Endothelial cell of umbilical vein (primary cell): Measurements from ENCODE around the gene LRP1. TPM values are rescaled to one million over a fixed set of nuclear protein-coding genes. Genes with fewer than 3 reads are reported as not detected.

ENCODE experiments used
- BruUV-seq: library from RNA; stranded (reverse); fragments of 400-500 nt; replicated peaks from 2 replicates; lab custom pipeline; 2021; lab: Mats Ljungman, UMichigan
- CTCF ChIA-PET: fragments of 300-600, 350-600 bp; sonication (Branson Sonifier 250); formaldehyde crosslinking; loops from one replicate; lab custom pipeline; 2021; ENCODE audit warnings: antibody characterized with exemption, inconsistent platforms; lab: Charles Lee
- POLR2A ChIA-PET: fragments of 300-600, 350-600 bp; sonication (Branson Sonifier 250); formaldehyde crosslinking; loops from one replicate; lab custom pipeline; 2021; ENCODE audit warnings: antibody characterized with exemption, inconsistent platforms; lab: Charles Lee
- DNase-seq: peaks from one replicate; pipeline ENCODE4 v3.0.0-alpha.2; 2011; ENCODE audit warnings: low read depth, low spot score
- FAIRE-seq: peaks from 2 replicates; lab custom pipeline; 2011; peaks lifted over from hg19 to GRCh38; lab: Jason Lieb, UNC
- H2AFZ ChIP-seq: 2 replicates; pipeline ENCODE4 v1.6.0; 2012; ENCODE audit warnings: low read depth, low read length, control low read depth, inconsistent platforms
- H3K27ac ChIP-seq: 2 replicates; pipeline ENCODE4 v1.5.1; 2011; ENCODE audit warnings: low read depth, mild to moderate bottlenecking, control low read depth, low read length, moderate library complexity; ENCODE audit not compliant: insufficient read depth
- H3K27me3 ChIP-seq, 2 experiments: 2 replicates each; pipeline versions ENCODE4 v1.6.0 to v1.6.1; 2011; ENCODE audit warnings: low read length in 2 of 2, mixed read lengths in 1 of 2; ENCODE audit not compliant: control insufficient read depth in 2 of 2, insufficient read depth in 2 of 2
- H3K36me3 ChIP-seq, 2 experiments: 2 replicates in 1 of 2; 3 replicates in 1 of 2; pipeline ENCODE4 v1.5.1; 2011; ENCODE audit warnings: low read length in 2 of 2, mild to moderate bottlenecking in 1 of 2, moderate library complexity in 1 of 2; ENCODE audit not compliant: control insufficient read depth in 2 of 2, insufficient read depth in 2 of 2; ENCODE audit errors: extremely low read depth in 1 of 2
- H3K4me1 ChIP-seq: 3 replicates; pipeline ENCODE4 v1.5.1; 2011; ENCODE audit warnings: mild to moderate bottlenecking, low read length; ENCODE audit not compliant: control insufficient read depth, insufficient read depth; ENCODE audit errors: extremely low read depth
- H3K4me2 ChIP-seq: 2 replicates; pipeline ENCODE4 v1.6.1; 2011; ENCODE audit warnings: low read length, control low read depth, mixed read lengths; ENCODE audit not compliant: insufficient read depth
- H3K4me3 ChIP-seq, 3 experiments: fragments of 200-600 bp in 1 of 3; sonication (generic), shearing (Covaris generic) in 1 of 3; replicated peaks in 1 of 3; 2 replicates each; pipeline ENCODE4 v1.5.1; 2011 to 2016; ENCODE audit warnings: control low read depth in 3 of 3, low read length in 3 of 3, mild to moderate bottlenecking in 2 of 3, inconsistent platforms in 1 of 3, low read depth in 1 of 3, moderate library complexity in 1 of 3; ENCODE audit not compliant: insufficient read depth in 1 of 3
- H3K79me2 ChIP-seq: 2 replicates; pipeline ENCODE4 v1.6.0; 2012; ENCODE audit warnings: low read length, inconsistent platforms; ENCODE audit not compliant: control insufficient read depth, insufficient read depth
- H3K9ac ChIP-seq: replicated peaks from 2 replicates; pipeline ENCODE3; 2011; ENCODE audit warnings: low read length, control low read depth; ENCODE audit not compliant: insufficient read depth; ENCODE audit errors: extremely low read depth
- H3K9me1 ChIP-seq: replicated peaks from 3 replicates; pipeline ENCODE4 v1.6.0; 2011; ENCODE audit warnings: mild to moderate bottlenecking, low read length; ENCODE audit not compliant: control insufficient read depth, insufficient read depth; ENCODE audit errors: extremely low read depth
- H3K9me3 ChIP-seq: replicated peaks from 2 replicates; pipeline ENCODE4 v1.5.1; 2012; ENCODE audit warnings: low read length, inconsistent platforms; ENCODE audit not compliant: control insufficient read depth, insufficient read depth
- H4K20me1 ChIP-seq: replicated peaks from 2 replicates; pipeline ENCODE3; 2011; ENCODE audit warnings: mild to moderate bottlenecking, low read length; ENCODE audit not compliant: control insufficient read depth, insufficient read depth; ENCODE audit errors: extremely low read depth
- CTCF ChIP-seq, 2 donors: IDR thresholded peaks; 1 replicate in 1 of 2; 2 replicates in 1 of 2; pipeline ENCODE4 v1.5.1; 2011; ENCODE audit warnings: low read length in 2 of 2, mild to moderate bottlenecking in 2 of 2, moderate library complexity in 2 of 2, control low read depth in 1 of 2, inconsistent platforms in 1 of 2, low read depth in 1 of 2; ENCODE audit not compliant: insufficient read depth in 1 of 2; ENCODE audit errors: extremely low read depth in 1 of 2
- EZH2 ChIP-seq: IDR thresholded peaks from 2 replicates; pipeline ENCODE4 v1.6.1; 2012; ENCODE audit warnings: borderline replicate concordance, low read depth, mild to moderate bottlenecking, moderate library complexity, low read length, inconsistent platforms; ENCODE audit not compliant: severe bottlenecking
- FOS ChIP-seq: IDR thresholded peaks from 2 replicates; pipeline ENCODE4 v1.6.1; 2011; ENCODE audit warnings: mild to moderate bottlenecking, low read length, moderate library complexity, borderline replicate concordance; ENCODE audit not compliant: insufficient read depth
- GATA2 ChIP-seq: IDR thresholded peaks from 2 replicates; pipeline ENCODE4 v1.7.0; 2011; ENCODE audit warnings: low read depth, mild to moderate bottlenecking, moderate library complexity, mixed read lengths, low read length; ENCODE audit not compliant: insufficient read length, insufficient read depth
- JUN ChIP-seq: IDR thresholded peaks from 2 replicates; pipeline ENCODE4 v1.6.1; 2011; ENCODE audit warnings: borderline replicate concordance, low read depth; ENCODE audit not compliant: insufficient read length, insufficient read depth
- MYC ChIP-seq: IDR thresholded peaks from one replicate; pipeline ENCODE4 v1.6.1; 2011; ENCODE audit warnings: mild to moderate bottlenecking, low read depth, low read length
- POLR2A ChIP-seq: IDR thresholded peaks from 2 replicates; pipeline ENCODE4 v1.6.1; 2012; ENCODE audit warnings: low read depth, mild to moderate bottlenecking, control low read depth, low read length
- POLR2AphosphoS5 ChIP-seq: IDR thresholded peaks from 2 replicates; pipeline ENCODE4 v1.6.1; 2012; ENCODE audit warnings: low read depth, mild to moderate bottlenecking, control low read depth, low read length, moderate library complexity; ENCODE audit not compliant: insufficient read depth
- dilution Hi-C: fragments of 300-500 bp; cut with MboI; formaldehyde crosslinking; loops from one replicate; pipeline ENCODE4 v1.15.0; 2019; ENCODE audit warnings: low sequenced_read_pairs; ENCODE audit not compliant: extremely low pct_ligation_motif_present
- intact Hi-C: fragments of 100-400 bp; cut with micrococcal nuclease; formaldehyde crosslinking; loops from one replicate; pipeline ENCODE4 v1.10.0; 2022
- polyA plus RNA-seq, 4 experiments: library from polyadenylated mRNA; depleted of rRNA in 3 of 4; stranded (reverse) in 3 of 4; unstranded in 1 of 4; fragments of >200 nt; gene quantifications; 2 replicates each; pipeline versions ENCODE4 v1.2.1 to v1.2.3, GENCODE V29; 2011 to 2012; ENCODE audit warnings: missing spikeins in 1 of 4
- total RNA-seq: library from RNA; stranded (reverse); gene quantifications from 2 replicates; pipeline ENCODE4 v1.2.3, GENCODE V29; 2021
- TF ChIP-seq, protein P1 (sequence below): IDR thresholded peaks from 2 replicates; pipeline ENCODE4 v1.6.1; 2011; ENCODE audit not compliant: insufficient read depth, insufficient read length

LRP1 gene
- total and polyA plus RNA-seq, 2 donors (not counting 3 experiments of a cell fraction or from before 2014, with no cell fraction given), result 1.6 to 4.6 TPM

GRCh38 chr12:57133916-57134315, 5.6 kb downstream of the LRP1 start:
- ChIA-PET POLR2A (no interaction called here), CTCF (interaction anchor here (1.7 kb wide), 1 partner anchor 9 kb away, joined by 11 read pairs; no protein-coding TSS in a partner anchor)
- H3K27ac ChIP-seq, result no peak overlapping the region
- dilution Hi-C loops (no loop called here), intact Hi-C loops (no loop called here)
- H3K4me2 ChIP-seq, result no peak overlapping the region
- no TSS peak for BruUV-seq
- no peak for TF ChIP-seq FOS
- no peak for TF ChIP-seq POLR2AphosphoS5
- TF ChIP-seq, protein P1, sequence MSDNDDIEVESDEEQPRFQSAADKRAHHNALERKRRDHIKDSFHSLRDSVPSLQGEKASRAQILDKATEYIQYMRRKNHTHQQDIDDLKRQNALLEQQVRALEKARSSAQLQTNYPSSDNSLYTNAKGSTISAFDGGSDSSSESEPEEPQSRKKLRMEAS, result no peak
- no peak for TF ChIP-seq CTCF (IDR thresholded peaks at IDR 0.05; ENCODE audit: extremely low read depth in 1 of 2, insufficient read depth in 1 of 2, low read depth in 1 of 2, low read length in 2 of 2)
- TF ChIP-seq JUN, result no peak
- TF ChIP-seq MYC, result no peak
- no peak for TF ChIP-seq GATA2
- TF ChIP-seq EZH2, result no peak
- TF ChIP-seq POLR2A, result no peak
- no peak overlapping the region for H3K9ac ChIP-seq
- H4K20me1 ChIP-seq, result no peaks in the 10 kb centered on the region
- no peak overlapping the region for H2AFZ ChIP-seq
- DNase-seq, result no peak
- H3K9me3 ChIP-seq, result no peaks in the 10 kb centered on the region
- no peaks in the 10 kb centered on the region for H3K36me3 ChIP-seq
- no peak for FAIRE-seq
- no peaks in the 10 kb centered on the region for H3K9me1 ChIP-seq
- peaks cover 38 to 40% of the 10 kb centered on the region in 2 experiments for H3K27me3 ChIP-seq
- H3K4me1 ChIP-seq, result no peaks in the 10 kb centered on the region
- no peak overlapping the region for H3K4me3 ChIP-seq
- H3K79me2 ChIP-seq, result no peaks in the 10 kb centered on the region
